IMR-90 (cell line): ENCODE measurements around the gene ANKRD18B. TPM values are rescaled to one million over a fixed set of nuclear protein-coding genes. Genes with fewer than 3 reads are reported as not detected.

Experiments
- ATAC-seq: fragments of 200-7000 bp; cut with Tn5 transposase; 2 replicates; pipeline ENCODE4 v1.9.1; 2020; ENCODE audit warnings: low read depth, mild to moderate bottlenecking, moderate library complexity
- BruUV-seq: library from RNA; stranded (reverse); fragments of 400-500 nt; replicated peaks from 2 replicates; lab custom pipeline; 2021; lab: Mats Ljungman, UMichigan
- CTCF ChIA-PET: fragments of 300-600 bp; formaldehyde crosslinking; extraction: SDS; loops from one replicate; lab custom pipeline; 2021; ENCODE audit warnings: antibody characterized with exemption; lab: Yijun Ruan, JAX
- POLR2A ChIA-PET: fragments of 300-600 bp; sonication (Branson Sonifier 250); formaldehyde crosslinking; loops from one replicate; lab custom pipeline; 2022; ENCODE audit warnings: antibody characterized with exemption; ENCODE audit not compliant: unreplicated experiment; lab: Charles Lee
- DNase-seq: peaks from one replicate; pipeline ENCODE4 v3.0.0; 2013
- H2AFZ ChIP-seq: replicated peaks from 2 replicates; pipeline ENCODE3; 2013; ENCODE audit warnings: low read length, mild to moderate bottlenecking; ENCODE audit not compliant: poor library complexity
- H2AK5ac ChIP-seq: 2 replicates; pipeline ENCODE4 v1.6.1; 2013; ENCODE audit warnings: low read depth, low read length, inconsistent platforms
- H2AK9ac ChIP-seq: replicated peaks from 2 replicates; pipeline ENCODE3; 2013; ENCODE audit warnings: mild to moderate bottlenecking, low read depth, low read length, moderate library complexity; ENCODE audit not compliant: poor library complexity
- H2BK120ac ChIP-seq: 2 replicates; pipeline ENCODE4 v1.6.1; 2013; ENCODE audit warnings: low read depth, low read length, inconsistent platforms
- H2BK15ac ChIP-seq: 3 replicates; pipeline ENCODE4 v1.6.1; 2013; ENCODE audit warnings: low read depth, low read length, inconsistent platforms
- H2BK20ac ChIP-seq: 2 replicates; pipeline ENCODE4 v1.6.1; 2013; ENCODE audit warnings: low read depth, mild to moderate bottlenecking, inconsistent platforms, low read length, moderate library complexity
- H2BK5ac ChIP-seq: 2 replicates; pipeline ENCODE4 v1.6.1; 2013; ENCODE audit warnings: mild to moderate bottlenecking, low read depth, low read length, inconsistent platforms; ENCODE audit not compliant: poor library complexity, severe bottlenecking
- H3K14ac ChIP-seq: replicated peaks from 2 replicates; pipeline ENCODE4 v1.6.1; 2013; ENCODE audit warnings: low read depth, low read length, inconsistent platforms
- H3K18ac ChIP-seq: 2 replicates; pipeline ENCODE4 v1.6.1; 2013; ENCODE audit warnings: low read depth, low read length, control low read depth
- H3K23ac ChIP-seq: 2 replicates; pipeline ENCODE4 v1.6.1; 2013; ENCODE audit warnings: low read depth, low read length, inconsistent platforms
- H3K27ac ChIP-seq: 2 replicates; pipeline ENCODE4 v1.5.1; 2013; ENCODE audit warnings: mild to moderate bottlenecking, control low read depth, low read length; ENCODE audit not compliant: insufficient read depth
- H3K27me3 ChIP-seq: 2 replicates; pipeline ENCODE4 v1.6.1; 2013; ENCODE audit warnings: low read length; ENCODE audit not compliant: control insufficient read depth, insufficient read depth
- H3K36me3 ChIP-seq: 2 replicates; pipeline ENCODE4 v1.6.1; 2013; ENCODE audit warnings: low read length, mixed read lengths; ENCODE audit not compliant: control insufficient read depth, insufficient read depth
- H3K4ac ChIP-seq: 2 replicates; pipeline ENCODE4 v1.6.1; 2013; ENCODE audit warnings: low read depth, low read length, inconsistent platforms
- H3K4me1 ChIP-seq: 2 replicates; pipeline ENCODE4 v1.6.1; 2013; ENCODE audit warnings: low read length, mixed read lengths; ENCODE audit not compliant: control insufficient read depth, insufficient read depth
- H3K4me2 ChIP-seq: 2 replicates; pipeline ENCODE4 v1.6.1; 2013; ENCODE audit warnings: low read depth, mild to moderate bottlenecking, control low read depth, low read length, moderate library complexity
- H3K4me3 ChIP-seq: 2 replicates; pipeline ENCODE4 v1.5.1; 2013; ENCODE audit warnings: low read depth, mild to moderate bottlenecking, control low read depth, low read length, moderate library complexity; ENCODE audit not compliant: insufficient read depth
- H3K56ac ChIP-seq: 2 replicates; pipeline ENCODE4 v1.6.1; 2013; ENCODE audit warnings: low read length, inconsistent platforms; ENCODE audit not compliant: insufficient read depth; ENCODE audit errors: extremely low read depth
- H3K79me1 ChIP-seq, 2 experiments: 2 replicates each; pipeline ENCODE4 v1.6.1; 2013; ENCODE audit warnings: low read length in 2 of 2, inconsistent platforms in 1 of 2, low read depth in 1 of 2
- H3K9ac ChIP-seq: 2 replicates; pipeline ENCODE4 v1.6.1; 2013; ENCODE audit warnings: low read depth, low read length, control low read depth
- H3K9me1 ChIP-seq: 2 replicates; pipeline ENCODE4 v1.6.1; 2013; ENCODE audit warnings: low read length, inconsistent platforms; ENCODE audit not compliant: insufficient read depth
- H3K9me3 ChIP-seq: 2 replicates; pipeline ENCODE4 v1.6.1; 2013; ENCODE audit warnings: low read length; ENCODE audit not compliant: control insufficient read depth, insufficient read depth
- H4K20me1 ChIP-seq: 2 replicates; pipeline ENCODE4 v1.6.1; 2013; ENCODE audit warnings: low read length, inconsistent platforms; ENCODE audit not compliant: insufficient read depth
- H4K5ac ChIP-seq: 2 replicates; pipeline ENCODE4 v1.6.1; 2013; ENCODE audit warnings: mild to moderate bottlenecking, low read depth, low read length, control low read depth
- H4K8ac ChIP-seq, 2 experiments: 2 replicates each; pipeline ENCODE4 v1.6.1; 2013; ENCODE audit warnings: low read depth in 2 of 2, low read length in 2 of 2, control low read depth in 1 of 2, inconsistent platforms in 1 of 2
- H4K91ac ChIP-seq: 2 replicates; pipeline ENCODE4 v1.6.1; 2013; ENCODE audit warnings: low read depth, low read length, inconsistent platforms; ENCODE audit not compliant: insufficient read depth
- BHLHE40 ChIP-seq: fragments of 150-350 bp; IDR thresholded peaks from 2 replicates; pipeline ENCODE4 v1.6.1; 2016; ENCODE audit warnings: mild to moderate bottlenecking, low read depth, low read length
- CEBPB ChIP-seq: IDR thresholded peaks from 2 replicates; pipeline ENCODE4 v1.6.1; 2012; ENCODE audit warnings: low read depth, low read length, improper control_type of control experiment
- CHD1 ChIP-seq: IDR thresholded peaks from 2 replicates; pipeline ENCODE4 v1.6.1; 2012; ENCODE audit warnings: low read depth, low read length, improper control_type of control experiment
- CTCF ChIP-seq: conservative IDR thresholded peaks from 2 replicates; pipeline ENCODE4 v1.5.1; 2012; ENCODE audit warnings: mild to moderate bottlenecking, low read depth, low read length, improper control_type of control experiment
- ELK1 ChIP-seq: fragments of 150-350 bp; IDR thresholded peaks from 2 replicates; pipeline ENCODE4 v1.6.1; 2016; ENCODE audit warnings: low read depth, mild to moderate bottlenecking, low read length, moderate library complexity, borderline replicate concordance
- FOS ChIP-seq: fragments of 150-350 bp; IDR thresholded peaks from 2 replicates; pipeline ENCODE4 v1.6.1; 2016; ENCODE audit warnings: low read depth, low read length
- MAFK ChIP-seq: IDR thresholded peaks from 2 replicates; pipeline ENCODE4 v1.6.1; 2012; ENCODE audit warnings: low read depth, low read length, improper control_type of control experiment
- MAZ ChIP-seq: IDR thresholded peaks from 2 replicates; pipeline ENCODE4 v1.6.1; 2012; ENCODE audit warnings: low read depth, mild to moderate bottlenecking, low read length, improper control_type of control experiment, moderate library complexity, borderline replicate concordance
- MXI1 ChIP-seq: IDR thresholded peaks from 2 replicates; pipeline ENCODE4 v1.6.1; 2012; ENCODE audit warnings: low read depth, mild to moderate bottlenecking, low read length, moderate library complexity, borderline replicate concordance
- NFE2L2 ChIP-seq: fragments of 150-350 bp; IDR thresholded peaks from 2 replicates; pipeline ENCODE4 v1.6.1; 2016; ENCODE audit warnings: low read depth, mild to moderate bottlenecking, low read length
- POLR2A ChIP-seq: IDR thresholded peaks from 2 replicates; pipeline ENCODE4 v1.6.1; 2012; ENCODE audit warnings: mild to moderate bottlenecking, low read depth, low read length
- RAD21 ChIP-seq: IDR thresholded peaks from 2 replicates; pipeline ENCODE4 v1.6.1; 2012; ENCODE audit warnings: low read length, improper control_type of control experiment
- RCOR1 ChIP-seq: IDR thresholded peaks from 2 replicates; pipeline ENCODE4 v1.6.1; 2012; ENCODE audit warnings: mild to moderate bottlenecking, low read length, improper control_type of control experiment; ENCODE audit not compliant: insufficient replicate concordance
- RFX5 ChIP-seq: IDR thresholded peaks from 2 replicates; pipeline ENCODE4 v1.8.0; 2012; ENCODE audit warnings: low read depth, mild to moderate bottlenecking, low read length, moderate library complexity
- SMC3 ChIP-seq: fragments of 150-350 bp; IDR thresholded peaks from 2 replicates; pipeline ENCODE4 v1.6.1; 2016; ENCODE audit warnings: low read depth, mild to moderate bottlenecking, antibody characterized with exemption, low read length, moderate library complexity
- USF2 ChIP-seq: fragments of 150-350 bp; IDR thresholded peaks from 2 replicates; pipeline ENCODE4 v1.6.1; 2017; ENCODE audit warnings: mild to moderate bottlenecking, antibody characterized with exemption, low read length, low read depth
- WGBS, 2 experiments: methylation state at CpG; one replicate each; pipeline versions ENCODE4 v1.1.5 to v1.1.7; 2013; ENCODE audit warnings: missing lambda C conversion rate in 2 of 2; ENCODE audit not compliant: insufficient read length in 1 of 2; ENCODE audit errors: extremely low coverage in 2 of 2; 5-methylcytosine and 5-hydroxymethylcytosine counted together
- dilution Hi-C: fragments of 300-500 bp; cut with HindIII; formaldehyde crosslinking; loops from one replicate; pipeline ENCODE4 v1.14.3; 2018; ENCODE audit warnings: low sequenced_read_pairs; ENCODE audit not compliant: unreplicated experiment
- in situ Hi-C: fragments of 300-500 bp; cut with MboI; formaldehyde crosslinking; loops from 3 replicates; pipeline ENCODE4 v1.14.3; 2019; ENCODE audit warnings: low sequenced_read_pairs, inconsistent platforms, mixed read lengths
- intact Hi-C: fragments of 100-400 bp; cut with micrococcal nuclease; formaldehyde crosslinking; loops from 2 replicates; pipeline ENCODE4 v1.10.0; 2022
- polyA plus RNA-seq, 3 experiments: library from polyadenylated mRNA; depleted of rRNA; stranded (reverse); fragments of >200 nt; gene quantifications; 2 replicates each; pipeline ENCODE4 v1.2.3, GENCODE V29; 2012; ENCODE audit warnings: low replicate concordance in 1 of 3
- total RNA-seq: library from RNA; depleted of rRNA; stranded (reverse); fragments of >200 nt; gene quantifications from 2 replicates; pipeline ENCODE4 v1.2.3, GENCODE V29; 2012

ANKRD18B gene
- total and polyA plus RNA-seq, 2 of the 4 experiments (the other 2 are of a cell fraction) = 7.1 to 13.4 TPM

- H2AK9ac ChIP-seq = no peak overlapping the region
- TF ChIP-seq RCOR1 = no peak
- no peak for TF ChIP-seq NFE2L2
- no peak for TF ChIP-seq USF2
- TF ChIP-seq SMC3 = no peak
- no peak for TF ChIP-seq CEBPB
- TF ChIP-seq MXI1 = no peak
- no peak for TF ChIP-seq MAFK
- TF ChIP-seq CTCF = no peak
- TF ChIP-seq MAZ = no peak
- TF ChIP-seq ELK1 = no peak
- no peak for TF ChIP-seq POLR2A
- TF ChIP-seq RFX5 = no peak
- no peak for TF ChIP-seq RAD21
- TF ChIP-seq BHLHE40 = no peak
- TF ChIP-seq CHD1 = no peak
- no peak for TF ChIP-seq FOS
- 0 out of 2 replicates have a peak overlapping the region, but pooled peaks have one; percentile 7 for H2BK20ac ChIP-seq
- no peaks in the 10 kb centered on the region for H3K79me1 ChIP-seq
- no peak overlapping the region for H4K5ac ChIP-seq
- no peak overlapping the region for H2BK15ac ChIP-seq
- ATAC-seq = no peak
- H2AFZ ChIP-seq = no peak overlapping the region
- POLR2A ChIA-PET = no interaction called here
- H2BK120ac ChIP-seq = no peak overlapping the region
- H4K8ac ChIP-seq = no peak overlapping the region
- H4K20me1 ChIP-seq = no peaks in the 10 kb centered on the region
- no peak overlapping the region for H2BK5ac ChIP-seq
- WGBS, 2 experiments = 100% methylated on average over 1 of the region's 6 CpGs; no CpG with 5 or more reads in 1 of the 2 experiments
- no peaks in the 10 kb centered on the region for H3K36me3 ChIP-seq
- CTCF ChIA-PET = no interaction called here
- no peaks in the 10 kb centered on the region for H3K27me3 ChIP-seq
- H3K56ac ChIP-seq = no peak overlapping the region
- H3K18ac ChIP-seq = no peak overlapping the region
- no peak overlapping the region for H3K23ac ChIP-seq
- H3K14ac ChIP-seq = no peak overlapping the region
- H2AK5ac ChIP-seq = no peak overlapping the region
- no TSS peak for BruUV-seq
- in situ Hi-C loops = no loop called here
- H3K4me2 ChIP-seq = no peak overlapping the region
- H3K4me1 ChIP-seq = no peaks in the 10 kb centered on the region
- H3K4me3 ChIP-seq = no peak overlapping the region
- no peak overlapping the region for H3K27ac ChIP-seq
- dilution Hi-C loops = no loop called here
- no peak overlapping the region for H4K91ac ChIP-seq
- 0 out of 2 replicates have a peak, but pooled peaks cover 3% of the 10 kb centered on the region for H3K9me1 ChIP-seq
- H3K9ac ChIP-seq = no peak overlapping the region
- no peak for DNase-seq
- intact Hi-C loops = no loop called here
- no peaks in the 10 kb centered on the region for H3K9me3 ChIP-seq
- H3K4ac ChIP-seq = no peak overlapping the region
These were observed 43.1 kb upstream of the ANKRD18B start for GRCh38 chr9:33480976-33481375.
